ENCODE measurements around the gene SH3D21. TPM values are rescaled to one million over a fixed set of nuclear protein-coding genes. Genes with fewer than 3 reads are reported as not detected.

The SH3D21 gene
- total RNA-seq, 3 donors from 2014 or later: 12.3 to 18.0 (median 14.2) TPM

DNA sequence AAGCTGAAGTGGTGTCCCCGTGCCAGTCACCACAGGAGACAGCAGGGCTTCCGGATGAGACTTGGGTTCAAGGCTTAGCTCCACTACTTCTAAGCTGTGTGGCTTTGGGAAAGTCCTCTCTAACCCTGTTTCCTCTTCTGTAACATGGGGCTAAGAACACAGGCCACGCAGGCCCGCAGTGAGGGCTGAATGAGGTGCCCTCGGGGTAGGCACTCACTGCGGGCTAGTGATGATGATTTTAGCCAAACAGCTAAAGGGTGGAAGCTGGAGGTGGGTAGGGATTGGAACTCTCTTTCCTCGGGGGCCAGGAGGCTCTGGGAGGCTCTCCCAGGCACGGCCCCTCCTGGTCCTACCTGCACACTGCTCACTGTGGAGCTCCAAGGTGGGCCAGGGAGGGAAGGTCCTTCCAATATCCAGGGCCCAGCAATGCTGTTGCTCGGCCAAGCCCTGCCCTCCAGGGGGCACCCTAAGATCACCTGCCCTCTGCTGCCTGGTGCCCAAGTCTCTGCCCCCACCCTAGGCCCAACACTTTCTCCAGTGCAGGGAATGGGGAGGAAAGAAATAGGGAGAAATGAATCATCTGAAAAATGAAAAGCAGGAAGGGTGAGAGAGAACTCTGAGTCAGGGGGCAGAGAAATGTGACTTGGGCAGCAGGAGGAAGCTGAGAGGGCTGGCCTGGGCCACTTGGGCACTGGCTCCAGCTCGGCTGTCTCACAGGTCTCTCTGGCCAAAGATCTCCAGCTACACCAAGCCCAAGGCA, 36.4 kb downstream of the SH3D21 start:
- ATAC-seq: peak; percentile 76
- Histone ChIP-seq H3K4me3 (no peak overlapping the region), H3K36me3 (ENCODE audit: low read depth) (peaks cover 3% of the 10 kb centered on the region), H3K4me1 (ENCODE audit: low read depth) (no peaks in the 10 kb centered on the region), H3K9me3 (no peaks in the 10 kb centered on the region)
- TF ChIP-seq, protein P1, sequence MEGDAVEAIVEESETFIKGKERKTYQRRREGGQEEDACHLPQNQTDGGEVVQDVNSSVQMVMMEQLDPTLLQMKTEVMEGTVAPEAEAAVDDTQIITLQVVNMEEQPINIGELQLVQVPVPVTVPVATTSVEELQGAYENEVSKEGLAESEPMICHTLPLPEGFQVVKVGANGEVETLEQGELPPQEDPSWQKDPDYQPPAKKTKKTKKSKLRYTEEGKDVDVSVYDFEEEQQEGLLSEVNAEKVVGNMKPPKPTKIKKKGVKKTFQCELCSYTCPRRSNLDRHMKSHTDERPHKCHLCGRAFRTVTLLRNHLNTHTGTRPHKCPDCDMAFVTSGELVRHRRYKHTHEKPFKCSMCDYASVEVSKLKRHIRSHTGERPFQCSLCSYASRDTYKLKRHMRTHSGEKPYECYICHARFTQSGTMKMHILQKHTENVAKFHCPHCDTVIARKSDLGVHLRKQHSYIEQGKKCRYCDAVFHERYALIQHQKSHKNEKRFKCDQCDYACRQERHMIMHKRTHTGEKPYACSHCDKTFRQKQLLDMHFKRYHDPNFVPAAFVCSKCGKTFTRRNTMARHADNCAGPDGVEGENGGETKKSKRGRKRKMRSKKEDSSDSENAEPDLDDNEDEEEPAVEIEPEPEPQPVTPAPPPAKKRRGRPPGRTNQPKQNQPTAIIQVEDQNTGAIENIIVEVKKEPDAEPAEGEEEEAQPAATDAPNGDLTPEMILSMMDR (IDR thresholded peaks at IDR 0.05): no peak
- intact Hi-C loops (cut with DNase I, micrococcal nuclease): loop anchor here (5.0 kb wide), 1 partner anchor 80 kb away; no protein-coding TSS in a partner anchor
- peak; percentile 45 to 81 (median 73) for DNase-seq

- ATAC-seq (no peak), DNase-seq (no peak)
- Histone ChIP-seq H3K9me3 (no peaks in the 10 kb centered on the region), H3K4me3 (no peak overlapping the region), H3K36me3 (ENCODE audit: low read depth) (peaks cover 3% of the 10 kb centered on the region), H3K4me1 (ENCODE audit: low read depth) (no peaks in the 10 kb centered on the region)
- intact Hi-C loops (cut with DNase I, micrococcal nuclease): loop anchor here (5.0 kb wide), 1 partner anchor 78 kb away; no protein-coding TSS in a partner anchor
- TF ChIP-seq, protein P1 (IDR thresholded peaks at IDR 0.05): no peak
Observed at GRCh38 chr1:36343651-36344394, 37.7 kb downstream of the SH3D21 start.

- TF ChIP-seq, protein P1 (IDR thresholded peaks at IDR 0.05): no peak
- intact Hi-C loops (cut with DNase I, micrococcal nuclease): loop anchor here (5.0 kb wide), 1 partner anchor 78 kb away; no protein-coding TSS in a partner anchor
Observed at GRCh38 chr1:36344395-36344680, 38.2 kb downstream of the SH3D21 start.

GRCh38 chr1:36345353-36345752, 39.2 kb downstream of the SH3D21 start:
- ATAC-seq: no peak
- H3K4me1 ChIP-seq (ENCODE audit: low read depth): no peaks in the 10 kb centered on the region
- no peak overlapping the region for H3K4me3 ChIP-seq
- intact Hi-C loops (cut with DNase I, micrococcal nuclease): no loop called here
- peaks cover 3% of the 10 kb centered on the region for H3K36me3 ChIP-seq (ENCODE audit: low read depth)
- TF ChIP-seq, protein P1 (IDR thresholded peaks at IDR 0.05): no peak
- DNase-seq: no peak
- no peaks in the 10 kb centered on the region for H3K9me3 ChIP-seq

More at GRCh38 chr1:36344395-36344680, 38.2 kb downstream of the SH3D21 start:
- no peak for DNase-seq
- Histone ChIP-seq H3K4me3 (no peak overlapping the region), H3K36me3 (ENCODE audit: low read depth) (peaks cover 3% of the 10 kb centered on the region), H3K9me3 (no peaks in the 10 kb centered on the region), H3K4me1 (ENCODE audit: low read depth) (no peaks in the 10 kb centered on the region)
- ATAC-seq: no peak

DNA sequence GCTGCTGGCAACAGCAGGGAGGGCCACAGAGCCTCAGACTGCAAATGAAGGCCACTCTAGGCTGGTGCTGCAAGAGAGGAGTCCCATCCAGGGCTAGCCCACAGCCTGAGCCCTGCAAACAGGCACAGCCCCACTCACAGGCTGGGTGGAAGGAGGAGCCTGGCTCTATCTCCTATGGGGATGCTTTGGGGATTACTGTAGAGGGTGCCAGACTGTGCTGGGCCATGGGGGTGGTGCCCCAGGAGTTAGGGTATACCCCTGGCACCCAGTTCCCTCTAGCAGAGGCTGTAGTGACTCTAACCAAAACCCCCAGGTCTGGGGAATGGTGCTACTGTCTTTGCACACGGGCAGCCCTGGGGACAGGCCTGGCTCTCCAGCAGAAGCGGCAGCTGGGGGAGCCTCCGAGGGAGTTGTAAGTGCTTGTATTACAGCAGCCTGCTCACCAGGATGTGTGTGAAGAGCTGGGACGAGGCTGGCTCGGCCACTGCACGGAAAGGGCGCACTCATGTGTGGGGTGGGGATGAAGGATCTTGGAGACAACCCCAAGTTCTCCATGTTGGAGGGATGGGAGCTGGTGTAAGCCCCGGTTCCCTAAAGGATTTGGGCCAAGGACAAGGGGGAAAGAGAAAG, 40.7 kb downstream of the SH3D21 start:
- no peaks in the 10 kb centered on the region for H3K9me3 ChIP-seq
- H3K4me3 ChIP-seq: no peak overlapping the region
- no peaks in the 10 kb centered on the region for H3K4me1 ChIP-seq (ENCODE audit: low read depth)
- ATAC-seq (no peak), DNase-seq (no peak)
- H3K36me3 ChIP-seq (ENCODE audit: low read depth): no peaks in the 10 kb centered on the region
- intact Hi-C loops (cut with DNase I, micrococcal nuclease): no loop called here
- TF ChIP-seq, protein P1 (IDR thresholded peaks at IDR 0.05): no peak
